HG03139 (cell line): ENCODE data around the gene C5orf52.
"Not testable (repeated sequence)": the region's sequence is repeated elsewhere in the genome, so short reads cannot be mapped to it uniquely, and the experiment has no call there.

Experiments used
- ATAC-seq: cut with Tn5 transposase; IDR thresholded peaks from one replicate; pipeline ENCODE4 v1.9.1; 2021; ENCODE audit not compliant: unreplicated experiment

Gene C5orf52

DNA sequence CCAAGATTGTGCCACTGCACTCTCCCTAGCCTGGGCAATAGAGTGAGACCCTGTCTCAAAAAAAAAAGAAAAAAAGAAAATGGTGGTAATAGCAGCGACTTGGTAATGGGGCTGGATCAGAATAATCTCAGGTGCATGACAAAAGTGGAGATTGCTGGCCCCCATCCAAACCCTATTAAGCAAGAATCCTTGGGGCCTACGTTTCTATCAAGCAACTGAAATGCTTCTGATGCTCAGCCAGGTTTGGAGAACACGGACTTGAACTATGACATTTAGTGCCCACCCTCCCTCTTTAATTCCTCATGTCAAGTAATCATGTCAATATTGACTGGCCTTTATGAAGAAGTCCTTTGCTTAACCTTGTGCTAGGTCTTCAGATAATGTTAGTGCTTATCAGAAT is 6.6 kb downstream of the C5orf52 start:
- no peak for ATAC-seq

DNA sequence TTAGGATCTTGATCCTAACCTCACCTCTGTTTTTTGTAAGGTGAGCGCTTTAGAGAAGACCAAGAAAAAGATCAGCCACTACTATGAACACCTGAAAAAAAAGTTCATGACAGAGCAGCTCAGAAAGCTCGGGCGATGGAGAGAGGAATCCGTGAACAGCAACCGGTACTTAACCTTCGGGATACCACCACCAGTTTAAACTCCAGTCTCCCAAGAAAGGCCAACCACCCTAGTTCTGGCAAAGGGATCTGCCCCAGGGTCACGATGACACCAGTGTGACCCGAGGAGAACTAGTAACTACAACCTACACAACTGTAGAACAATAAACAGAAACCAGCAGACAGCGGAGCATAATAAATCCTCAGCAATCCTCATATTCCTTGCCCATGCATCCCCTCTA is 8.5 kb downstream of the C5orf52 start:
- ATAC-seq = no peak

DNA sequence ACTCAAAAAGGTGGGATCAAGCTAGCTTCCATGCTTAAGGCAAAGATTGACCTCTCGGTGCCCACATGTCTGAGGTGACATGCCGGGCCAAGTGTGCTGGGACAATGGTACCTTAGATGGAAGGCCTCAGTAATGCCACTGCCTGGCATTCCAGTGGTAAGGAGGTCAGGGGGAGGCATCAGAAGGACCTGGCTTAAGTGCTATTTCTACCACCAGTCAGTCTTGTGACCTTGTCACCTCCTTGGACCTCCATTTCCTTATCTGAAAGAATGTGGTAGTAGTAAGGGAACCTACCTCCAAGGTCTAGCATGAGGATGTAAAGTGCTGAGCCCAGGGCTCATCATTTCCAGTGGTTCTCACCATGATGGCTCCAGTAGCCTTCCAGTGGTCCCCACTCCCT is 8.9 kb downstream of the C5orf52 start:
- ATAC-seq = no peak

DNA sequence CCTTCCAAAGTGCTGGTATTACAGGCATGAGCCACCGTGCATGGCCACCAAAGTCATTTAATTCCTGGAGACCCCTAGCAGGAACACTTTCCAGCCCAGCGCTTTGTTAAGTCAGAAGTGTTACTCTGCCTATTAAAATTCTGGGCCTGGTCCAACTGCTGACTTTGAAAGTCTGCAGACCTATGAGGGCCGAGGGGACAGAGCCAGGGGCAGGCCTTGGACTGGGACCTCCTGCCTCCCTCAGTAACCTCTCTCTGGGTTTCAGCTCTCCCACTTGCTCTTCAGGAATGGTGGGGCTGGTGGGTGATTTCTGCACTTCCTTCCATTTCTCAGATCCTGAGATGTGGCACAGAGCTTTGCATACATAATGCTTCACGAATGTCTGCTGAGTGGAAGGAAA is 9.7 kb downstream of the C5orf52 start:
- ATAC-seq = no peak

DNA sequence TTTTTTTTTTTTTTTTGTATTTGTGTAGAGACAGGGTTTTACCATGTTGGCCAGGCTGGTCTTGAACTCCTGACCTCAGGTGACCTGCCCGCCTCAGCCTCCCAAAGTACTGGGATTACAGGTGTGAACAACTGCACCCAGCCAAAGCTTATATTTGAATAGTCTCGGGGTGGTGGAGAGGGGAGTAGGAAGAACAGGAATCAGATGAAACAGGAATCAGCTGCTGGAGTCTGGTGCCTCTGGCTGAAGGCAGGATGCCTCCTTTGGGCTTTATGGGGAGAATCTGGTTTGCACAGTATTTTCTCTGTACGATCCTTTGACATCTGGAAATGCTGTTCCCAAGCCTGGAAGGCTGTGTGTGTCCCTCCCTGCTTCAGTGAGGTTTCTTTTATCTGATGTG is 10.9 kb downstream of the C5orf52 start:
- no peak for ATAC-seq

DNA sequence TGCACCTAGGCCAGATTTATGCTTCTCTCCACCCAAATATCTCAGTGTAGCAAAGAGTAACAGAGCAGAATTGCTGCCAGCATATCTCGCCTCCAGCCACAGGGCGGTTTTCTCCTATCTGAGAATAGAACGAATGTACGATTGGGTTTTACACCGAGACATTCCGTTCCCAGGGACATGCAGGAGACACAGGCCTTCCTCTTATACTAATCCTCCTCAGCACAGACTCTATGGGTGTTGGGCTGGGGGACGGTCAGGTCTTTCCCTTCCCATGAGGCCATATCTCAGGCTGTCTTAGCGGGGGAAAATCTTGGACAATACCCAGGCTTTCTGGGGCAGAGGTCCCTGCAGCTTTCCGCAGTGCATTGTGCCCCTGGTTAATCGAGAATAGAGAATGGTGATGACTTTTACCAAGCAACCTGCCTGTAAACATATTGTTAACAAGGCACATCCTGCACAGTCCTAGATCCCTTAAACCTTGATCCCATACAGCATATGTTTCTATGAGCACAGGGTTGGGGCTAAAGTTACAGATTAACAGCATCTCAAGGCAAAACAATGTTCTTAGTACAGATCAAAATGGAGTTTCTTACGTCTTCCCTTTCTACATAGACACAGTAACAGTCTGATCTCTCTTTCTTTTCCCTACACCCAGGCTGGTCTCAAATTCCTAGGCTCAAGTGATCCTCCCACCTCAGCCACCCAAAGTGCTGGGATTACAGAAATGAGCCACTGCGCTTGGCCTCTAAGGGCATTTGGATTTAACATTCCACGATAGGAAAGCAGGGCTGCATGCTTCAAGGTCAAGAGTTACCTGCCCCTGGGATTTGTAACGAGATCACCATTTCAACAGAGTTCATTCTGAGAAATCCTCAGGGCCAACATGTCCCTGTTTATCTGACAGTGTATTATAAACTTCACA is 15.2 kb downstream of the C5orf52 start:
- ATAC-seq = not testable (repeated sequence)

DNA sequence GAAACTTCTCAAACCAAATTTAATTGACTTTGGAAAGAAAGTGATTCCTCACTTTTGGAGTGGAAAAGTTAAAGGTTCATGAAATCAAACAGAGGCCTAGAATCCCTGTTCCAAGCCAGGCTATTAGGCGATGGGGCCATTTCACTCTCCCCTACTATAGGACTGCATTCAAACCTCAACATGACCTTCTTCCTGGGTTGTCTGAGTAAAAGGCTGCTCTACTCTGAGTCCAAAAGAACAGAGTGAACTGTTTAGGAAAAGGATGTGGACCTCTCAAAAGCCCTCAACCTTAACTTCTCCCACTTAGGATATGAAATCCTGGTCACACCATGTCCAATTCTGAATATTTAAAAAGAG is 15.8 kb downstream of the C5orf52 start:
- ATAC-seq = no peak

DNA sequence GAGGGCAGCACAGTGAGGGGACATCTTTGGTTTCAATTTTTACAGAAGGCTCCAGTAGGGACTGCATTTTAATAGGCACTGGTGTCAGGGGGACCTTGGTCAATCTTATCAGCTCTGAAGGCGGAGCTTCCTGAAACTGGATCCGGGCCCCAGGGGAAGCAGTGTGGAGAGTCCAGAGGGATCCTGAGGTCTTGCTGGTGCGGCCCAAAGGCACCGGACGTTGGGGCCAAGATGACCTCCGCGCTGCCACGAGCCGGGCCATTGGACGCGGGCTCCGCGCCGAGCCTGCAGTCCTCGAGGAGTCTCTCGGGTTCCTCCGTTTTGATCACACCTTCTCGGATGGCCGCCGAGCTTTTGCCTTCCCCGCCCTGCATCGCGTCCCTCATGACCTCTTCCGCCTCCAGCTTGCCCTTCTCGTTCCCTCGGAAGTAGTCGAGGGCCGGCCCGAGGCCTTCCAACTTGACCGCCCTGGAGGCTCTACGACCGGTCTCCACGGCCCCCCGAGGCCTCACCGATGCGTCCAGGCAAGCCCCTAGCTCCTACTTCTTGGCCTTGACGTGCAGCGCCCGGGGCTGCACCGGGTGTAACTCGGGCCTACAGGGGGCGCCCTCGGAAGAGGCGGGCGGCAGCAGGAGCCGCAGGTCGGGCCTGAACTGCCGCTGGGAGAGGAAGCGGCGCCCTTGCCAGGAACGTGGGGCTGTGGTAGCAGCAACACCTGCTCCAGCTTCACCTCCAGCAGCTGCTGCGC is 18.8 kb downstream of the C5orf52 start:
- ATAC-seq = no peak

DNA sequence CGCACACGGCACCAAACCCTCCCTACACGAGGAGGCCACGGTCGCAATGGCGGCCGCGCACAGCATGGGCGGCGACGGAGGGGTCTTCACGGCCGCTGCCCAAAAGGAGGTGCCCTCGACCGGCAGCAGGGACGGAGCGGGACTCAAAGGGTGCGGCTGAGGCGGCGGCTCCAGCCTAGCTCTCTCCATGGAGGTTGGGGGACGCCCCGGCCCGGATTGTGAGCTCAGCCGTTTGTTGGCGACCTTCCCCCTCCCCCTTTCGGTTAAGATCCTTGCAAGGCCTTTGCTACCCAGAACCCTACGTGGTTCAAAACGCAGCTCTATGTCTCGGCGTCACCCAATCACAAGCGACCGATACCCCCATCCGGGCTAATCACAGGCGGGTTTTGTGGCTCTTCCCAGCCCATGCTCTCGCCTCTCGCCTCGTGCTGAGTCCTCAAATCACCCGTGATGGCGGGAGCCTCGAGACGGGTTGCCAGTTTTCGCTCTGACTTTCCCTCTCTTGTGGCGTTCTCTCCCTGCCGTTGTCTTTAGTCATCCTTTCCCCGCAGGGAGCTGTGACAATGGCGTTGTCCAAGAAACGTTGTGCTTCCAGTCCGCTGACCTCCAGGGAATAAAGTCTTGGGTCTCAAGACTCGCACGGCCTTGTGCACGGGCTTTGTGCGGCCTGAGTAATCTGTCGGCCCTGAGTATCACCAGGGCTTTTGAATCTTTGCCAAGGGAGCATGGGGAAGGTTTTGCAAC is 19.5 kb downstream of the C5orf52 start:
- no peak for ATAC-seq

DNA sequence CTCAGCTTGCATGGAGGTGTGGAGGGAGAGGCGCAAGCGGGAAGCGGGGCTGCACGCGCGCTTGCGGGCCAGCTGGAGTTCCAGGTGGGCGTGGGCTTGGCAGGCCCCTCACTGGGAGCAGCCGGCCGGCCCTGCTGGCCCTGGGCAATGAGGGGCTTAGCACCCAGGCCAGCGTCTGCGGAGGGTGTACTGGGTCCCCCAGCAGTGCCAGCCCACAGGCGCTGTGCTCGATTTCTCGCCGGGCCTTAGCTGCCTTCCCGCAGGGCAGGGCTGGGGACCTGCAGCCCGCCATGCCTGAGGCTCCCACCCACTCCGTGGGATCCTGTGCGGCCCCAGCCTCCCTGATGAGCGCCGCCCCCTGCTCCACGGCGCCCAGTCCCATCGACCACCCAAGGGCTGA is 22.5 kb downstream of the C5orf52 start:
- ATAC-seq = not testable (repeated sequence)

DNA sequence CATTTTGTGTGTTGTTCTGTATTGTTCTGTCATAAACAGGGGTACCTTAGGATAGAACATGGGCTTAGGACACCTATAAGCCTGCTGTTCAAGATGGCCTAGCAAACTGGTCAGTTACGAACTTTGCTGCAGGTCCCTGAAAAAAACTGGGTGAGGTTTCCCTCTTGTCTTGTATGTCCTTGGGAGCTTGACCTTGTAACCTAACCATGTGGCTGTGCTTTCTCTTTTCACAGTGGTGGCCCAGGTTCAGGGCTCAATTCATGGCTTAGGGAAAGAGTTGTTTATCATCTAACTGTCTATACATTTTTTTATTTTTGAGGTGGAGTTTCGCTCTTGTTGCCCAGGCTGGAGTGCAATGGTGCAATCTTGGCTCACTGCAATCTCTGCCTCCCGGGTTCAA is 24.8 kb downstream of the C5orf52 start:
- ATAC-seq = not testable (repeated sequence)

DNA sequence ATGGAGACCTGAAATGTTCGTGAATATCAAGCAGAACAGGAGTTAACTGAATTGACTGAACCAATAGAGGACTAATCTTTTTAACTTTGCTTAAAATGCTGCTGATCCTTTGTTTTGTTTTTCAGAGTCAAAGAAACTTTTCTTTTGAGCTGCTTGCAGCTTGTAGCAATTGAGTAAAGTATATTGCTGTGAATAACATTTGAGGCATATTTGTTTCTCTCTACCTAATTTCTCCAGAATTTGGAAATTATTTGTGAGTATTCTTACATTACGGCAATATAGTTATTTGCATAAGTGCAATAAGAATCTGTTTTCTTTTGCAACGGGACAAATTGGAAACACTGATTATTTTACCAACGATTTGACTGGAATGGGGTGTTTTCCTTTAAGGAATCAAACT is 27.3 kb downstream of the C5orf52 start:
- not testable (repeated sequence) for ATAC-seq

DNA sequence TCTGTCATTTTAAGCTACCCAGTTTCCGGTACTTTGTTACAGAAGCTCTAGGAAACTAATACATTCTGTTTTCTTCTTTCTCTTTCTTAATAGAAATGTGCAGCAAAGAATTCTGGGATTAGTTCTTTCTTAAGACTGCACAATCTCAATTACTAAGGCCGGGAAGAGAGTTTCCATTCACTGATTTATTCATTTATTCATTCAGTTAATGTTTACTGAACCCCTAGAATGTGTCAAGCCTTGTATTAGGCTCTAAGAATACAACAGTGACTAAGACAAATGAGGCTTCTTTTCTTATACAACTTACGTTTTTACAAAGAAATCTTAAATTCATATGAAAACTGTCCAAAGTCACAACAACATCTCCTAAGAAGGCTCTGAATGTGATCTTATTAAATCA is 32.4 kb downstream of the C5orf52 start:
- no peak for ATAC-seq

DNA sequence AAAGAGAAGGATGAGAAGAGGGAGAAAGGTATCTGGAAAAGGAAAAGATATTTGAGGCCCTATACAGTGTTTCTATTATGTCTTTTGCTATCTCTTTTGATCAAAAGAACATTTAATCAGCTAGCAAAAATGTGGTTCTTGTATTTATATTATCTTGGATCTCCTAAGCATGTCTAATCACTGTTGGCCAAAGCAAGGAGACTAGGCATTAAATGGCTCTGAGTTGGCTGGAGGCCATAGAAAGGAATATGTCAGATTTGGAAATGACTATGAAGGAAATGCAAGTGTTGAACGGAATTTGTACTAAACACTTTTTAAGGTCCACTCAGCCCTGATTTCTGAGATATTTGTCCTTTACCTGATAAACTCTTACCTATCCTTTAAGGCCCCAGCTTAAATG is 37.5 kb downstream of the C5orf52 start:
- no peak for ATAC-seq

DNA sequence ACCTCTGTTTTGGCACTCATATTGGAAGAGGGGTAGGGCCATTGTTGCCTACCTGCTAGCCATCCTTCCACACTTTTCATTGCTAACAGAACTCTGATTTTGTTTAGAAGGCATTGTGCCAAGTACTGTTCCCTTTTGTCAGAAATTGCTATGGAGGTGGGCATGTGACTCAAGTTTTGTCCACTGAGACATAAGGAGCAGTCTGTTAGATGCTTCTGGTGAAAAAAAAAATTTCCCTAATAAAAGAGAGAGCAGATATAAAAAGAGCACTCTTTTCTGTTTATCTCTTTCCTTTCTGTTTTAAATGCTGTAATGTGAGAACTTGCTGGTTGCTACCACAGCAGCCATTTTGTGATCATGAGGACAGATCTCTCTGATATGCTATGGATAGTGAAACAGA is 38.0 kb downstream of the C5orf52 start:
- no peak for ATAC-seq

DNA sequence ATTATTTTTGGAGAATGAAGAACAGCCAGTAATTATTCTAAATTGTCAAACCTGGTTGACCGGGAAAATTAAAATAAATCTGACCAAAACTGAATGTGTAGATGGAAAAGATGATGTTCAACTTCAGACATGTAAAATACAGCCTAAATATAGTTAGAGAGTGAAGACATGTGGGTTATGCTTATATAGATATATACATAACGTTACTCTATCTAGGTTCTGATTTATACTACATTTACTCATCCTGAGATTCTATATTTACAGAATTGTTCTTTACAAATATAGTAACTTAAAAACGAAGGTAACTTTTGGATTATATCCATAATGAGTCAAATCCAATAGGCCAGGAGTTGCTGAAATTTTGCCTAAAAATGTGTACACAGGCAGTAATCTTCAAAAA is 39.1 kb downstream of the C5orf52 start:
- ATAC-seq = no peak

DNA sequence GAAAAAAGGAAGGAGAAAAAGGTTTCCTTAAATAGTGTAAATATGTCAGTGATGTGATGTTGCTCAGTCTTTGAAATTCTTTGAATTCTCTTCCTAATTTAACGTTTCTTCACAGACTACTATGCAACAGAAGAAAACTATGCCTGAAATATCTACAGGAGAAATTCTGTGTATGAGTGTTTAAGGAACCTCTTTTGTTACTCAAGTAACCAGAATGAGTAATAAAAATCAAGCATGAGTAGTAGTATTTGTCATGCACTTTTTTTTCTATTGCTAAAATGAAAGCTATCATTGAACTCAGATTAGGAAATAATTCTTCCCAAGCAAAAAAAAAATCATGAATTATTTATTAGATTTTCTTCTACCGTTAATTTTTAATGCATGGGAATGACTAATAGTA is 39.5 kb downstream of the C5orf52 start:
- no peak for ATAC-seq

DNA sequence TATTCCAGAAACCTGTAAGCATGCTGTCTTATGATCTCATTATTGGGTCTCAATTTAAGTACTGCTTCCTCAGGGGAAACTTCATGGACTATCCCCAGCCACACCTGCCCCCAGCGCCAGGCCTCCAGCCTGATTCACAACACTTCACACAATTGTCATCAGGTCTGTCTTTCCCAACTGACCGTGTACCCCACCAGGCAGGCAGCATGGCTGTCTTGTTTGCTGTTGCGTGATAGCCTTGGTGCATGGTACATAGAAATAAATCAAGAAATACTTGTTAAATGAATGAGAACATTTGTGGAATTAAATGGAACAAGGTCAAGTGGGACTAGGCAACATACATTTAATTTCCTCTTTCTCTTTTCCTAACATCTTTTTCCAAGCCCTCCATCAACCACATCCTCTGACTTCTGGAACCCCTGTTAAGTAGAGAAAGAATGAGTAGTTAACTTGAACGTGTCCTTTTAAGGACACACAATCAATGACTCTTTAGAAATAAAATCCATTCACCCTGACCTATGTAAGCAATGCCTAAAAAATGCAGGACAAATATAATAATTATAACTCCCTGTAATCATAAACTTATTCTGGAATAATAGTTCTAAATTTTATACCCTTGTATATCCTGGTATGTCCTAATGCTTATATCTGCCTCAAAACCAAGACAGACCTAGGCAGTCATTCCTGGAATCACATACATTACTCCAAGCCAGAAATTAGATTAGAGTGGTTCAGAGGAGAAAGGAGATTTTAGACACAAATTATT is 42.7 kb downstream of the C5orf52 start:
- no peak for ATAC-seq

DNA sequence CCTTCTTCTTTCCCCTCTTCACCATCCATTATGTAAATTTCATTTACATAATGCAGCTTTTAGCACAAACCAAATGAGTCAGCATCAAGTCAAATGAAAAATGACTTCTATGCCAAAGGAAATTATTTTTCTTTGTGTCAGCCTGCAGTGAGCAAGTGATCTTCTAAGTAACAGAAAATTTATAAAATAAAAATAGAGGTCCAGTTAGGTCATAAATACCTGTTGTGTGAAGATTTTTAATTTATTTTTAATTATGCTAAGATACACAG is 43.2 kb downstream of the C5orf52 start:
- no peak for ATAC-seq

DNA sequence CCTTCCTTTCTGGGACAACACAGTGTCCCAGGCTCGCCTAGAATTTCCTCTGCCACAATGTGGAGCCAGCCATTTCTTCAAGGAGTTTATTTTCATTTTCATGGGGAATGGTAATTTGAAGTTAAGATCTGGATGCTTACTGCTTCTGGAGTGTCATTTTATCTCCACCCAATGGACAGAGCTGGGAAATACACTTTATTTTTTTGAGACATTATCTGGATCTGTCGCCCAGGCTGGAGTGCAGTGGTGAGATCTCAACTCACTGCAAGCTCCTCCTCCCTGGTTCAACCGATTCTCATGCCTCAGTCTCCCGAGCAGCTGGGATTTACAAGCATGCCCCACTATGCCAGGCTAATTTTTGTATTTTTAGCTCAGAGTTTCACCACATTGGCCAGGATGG is 47.2 kb downstream of the C5orf52 start:
- peak; percentile 82 for ATAC-seq

DNA sequence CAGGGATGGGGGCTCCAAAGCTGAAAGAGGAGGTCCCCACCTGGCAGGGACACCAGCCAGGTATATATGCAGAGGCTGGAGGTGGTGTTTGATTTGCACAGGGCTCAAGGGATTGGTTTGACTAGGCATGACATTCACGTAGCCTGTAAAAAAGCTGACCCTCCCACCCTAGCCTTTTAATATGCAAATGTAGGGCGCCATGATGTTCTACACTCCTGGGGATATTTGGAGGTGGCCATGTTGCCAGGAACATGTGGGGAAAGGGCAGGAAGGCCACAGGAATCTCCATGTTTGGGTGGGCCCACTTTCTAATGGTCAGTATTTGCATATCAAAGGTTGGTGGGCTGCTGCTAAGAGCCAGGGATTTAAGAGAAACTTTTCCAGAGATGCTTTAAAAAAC is 47.9 kb downstream of the C5orf52 start:
- no peak for ATAC-seq
